A673 (cell line): Measurements from ENCODE around the gene HP.

ENCODE experiments used
- CTCF ChIP-seq: fragments of 300-800, 200-600 bp; sonication (generic); conservative IDR thresholded peaks from 2 replicates; pipeline ENCODE4 v1.5.1; 2017; ENCODE audit warnings: low read depth, mild to moderate bottlenecking, antibody characterized with exemption, low read length, moderate library complexity, mixed read lengths
- EZH2 ChIP-seq: fragments of 200-600 bp; sonication (generic); IDR thresholded peaks from 2 replicates; pipeline ENCODE4 v1.6.1; 2017; ENCODE audit warnings: borderline replicate concordance, low read depth, mild to moderate bottlenecking, mixed read lengths, antibody characterized with exemption, low read length; ENCODE audit not compliant: poor library complexity, severe bottlenecking

DNA sequence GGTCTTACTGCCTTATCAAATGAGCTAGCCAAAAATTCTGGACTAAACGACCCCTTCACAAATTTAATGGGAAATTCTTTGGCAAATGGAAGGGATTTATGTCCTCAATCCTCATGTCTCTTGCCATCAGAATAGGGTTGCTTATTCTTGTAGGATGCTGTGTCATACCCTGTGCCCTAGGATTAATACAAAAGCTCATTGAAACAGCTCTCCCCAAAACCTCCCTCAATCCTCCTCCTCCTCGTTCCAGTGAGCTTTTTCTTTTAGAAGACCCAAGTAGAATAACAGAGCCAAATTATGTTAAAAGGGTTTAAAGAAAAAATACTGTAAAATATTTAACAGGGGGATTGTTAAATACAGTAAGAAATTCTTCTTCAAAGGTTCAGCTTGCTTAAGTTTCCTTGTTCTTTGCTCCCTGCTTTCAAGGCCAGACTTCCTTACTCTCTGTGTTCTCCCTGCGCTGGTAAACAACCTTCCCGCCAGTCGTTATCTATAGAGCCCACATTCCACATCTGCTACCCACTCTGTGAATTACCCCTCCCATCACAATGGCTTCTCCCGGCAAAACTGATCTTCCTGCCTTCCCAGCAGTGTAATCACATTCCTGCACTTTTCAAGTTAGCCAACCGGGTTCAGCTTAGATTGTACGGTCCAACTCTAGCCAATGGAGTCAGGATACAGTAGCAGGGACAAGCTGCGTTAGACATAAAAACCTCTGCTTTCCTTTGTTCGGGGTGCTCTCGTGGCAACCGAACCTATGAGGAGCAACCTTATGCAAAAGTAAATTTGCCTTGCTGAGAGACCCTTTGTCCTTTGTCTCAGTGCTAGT, 18.4 kb downstream of the HP start:
- no peak for TF ChIP-seq CTCF
- TF ChIP-seq EZH2, result no peak
